ENCODE results near the gene HES1. TPM values are rescaled to one million over a fixed set of nuclear protein-coding genes. Genes with fewer than 3 reads are reported as not detected.

Gene HES1
- total and polyA plus RNA-seq, 9 of the 15 experiments (the other 6 are each of a cell fraction or from before 2014, with no cell fraction given) = 3.4 to 37.0 (median 19.3) TPM

DNA sequence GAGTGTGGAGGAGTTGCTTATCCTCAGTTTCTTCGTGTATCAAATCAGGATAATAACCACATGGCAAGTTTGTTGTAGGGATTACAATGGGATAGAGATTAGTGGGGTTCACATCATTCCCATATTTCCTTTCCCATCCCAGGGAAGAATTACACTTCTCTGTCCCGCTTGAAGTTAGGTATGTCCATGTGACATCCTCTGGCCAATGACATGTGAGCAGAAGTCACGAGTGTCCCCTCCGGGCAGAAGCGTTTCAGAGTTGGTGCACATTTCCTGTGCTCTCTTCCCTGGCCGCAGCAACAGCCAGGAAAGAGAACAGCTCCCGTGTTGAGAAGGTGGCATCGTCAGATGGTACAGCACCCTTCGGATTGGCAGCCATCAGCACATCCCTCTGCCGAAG is 36.7 kb upstream of the HES1 start:
- H3K4me3 ChIP-seq = no peak overlapping the region
- peak; percentile 26 for FAIRE-seq
- in situ Hi-C loops (cut with MboI) (no loop called here), intact Hi-C loops (cut with micrococcal nuclease) (no loop called here)
- no peaks in the 10 kb centered on the region for H3K79me2 ChIP-seq (ENCODE audit: control insufficient read depth, insufficient read depth, low read length)
- POLR2A ChIA-PET = interaction anchor here (0.7 to 4.9 kb wide), 6 partner anchors 8 to 253 kb away, joined by 3 to 23 read pairs (median 5); no protein-coding TSS in a partner anchor
- H3K9me1 ChIP-seq (ENCODE audit: control insufficient read depth, insufficient read depth, low read length) = no peaks in the 10 kb centered on the region
- WGBS (ENCODE audit: insufficient coverage, low coverage, missing lambda C conversion rate) = 35% methylated on average over 10 of the region's 10 CpGs
- no peaks in the 10 kb centered on the region for H3K9me3 ChIP-seq (replicated peaks; ENCODE audit: control insufficient read depth, insufficient read depth, low read depth, low read length)
- no peaks in the 10 kb centered on the region for H3K36me3 ChIP-seq (ENCODE audit: control insufficient read depth, insufficient read depth, low read length)
- ATAC-seq = peak; percentile 33; the same call in 1 of the 3 replicates
- peaks cover 7 to 19% of the 10 kb centered on the region in 2 experiments for H3K4me1 ChIP-seq (replicated peaks in 1 of 2; ENCODE audit: control insufficient read depth in 2 of 2, insufficient read depth in 2 of 2, low read length in 2 of 2)
- no peak for DNase-seq (ENCODE audit: extremely low read depth in 1 of 4, low spot score in 3 of 4)
- H3K9ac ChIP-seq (ENCODE audit: insufficient read depth in 1 of 2, low read depth in 2 of 2, low read length in 2 of 2) = no peak overlapping the region
- no peak overlapping the region for H3K27ac ChIP-seq (ENCODE audit: extremely low read depth, low read depth, low read length)
- no TSS peak for BruUV-seq (replicated peaks)
- H3K4me2 ChIP-seq (ENCODE audit: insufficient read depth, low read length) = peak overlapping the region; percentile 57; the same call in 1 of the 2 replicates
- H3K27me3 ChIP-seq (ENCODE audit: control insufficient read depth in 2 of 2, insufficient read depth in 2 of 2, low read length in 2 of 2) = no peaks in the 10 kb centered on the region
- CTCF ChIA-PET (ENCODE audit: low intra/inter-chr PET ratio) = no interaction called here
- H2AFZ ChIP-seq (ENCODE audit: low read depth, low read length) = peak overlapping the region; percentile 77
- no peaks in the 10 kb centered on the region for H4K20me1 ChIP-seq (replicated peaks; ENCODE audit: control insufficient read depth, insufficient read depth, low read length)
- 0 out of 4 replicates have a peak, but pooled peaks of 1 of the 2 experiments have one; percentile 10 for TF ChIP-seq NRF1 (conservative IDR thresholded peaks at IDR 0.05 in 1 of 2, IDR thresholded peaks at IDR 0.05 in 1 of 2)
- no peak for TF ChIP-seq WHSC1 (IDR thresholded peaks at IDR 0.05; ENCODE audit: low read length)
- TF ChIP-seq, protein P1, sequence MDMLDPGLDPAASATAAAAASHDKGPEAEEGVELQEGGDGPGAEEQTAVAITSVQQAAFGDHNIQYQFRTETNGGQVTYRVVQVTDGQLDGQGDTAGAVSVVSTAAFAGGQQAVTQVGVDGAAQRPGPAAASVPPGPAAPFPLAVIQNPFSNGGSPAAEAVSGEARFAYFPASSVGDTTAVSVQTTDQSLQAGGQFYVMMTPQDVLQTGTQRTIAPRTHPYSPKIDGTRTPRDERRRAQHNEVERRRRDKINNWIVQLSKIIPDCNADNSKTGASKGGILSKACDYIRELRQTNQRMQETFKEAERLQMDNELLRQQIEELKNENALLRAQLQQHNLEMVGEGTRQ (CRISPR knock-in tag; IDR thresholded peaks at IDR 0.05) = peak; percentile 85
- TF ChIP-seq ZNF695 (CRISPR knock-in tag; IDR thresholded peaks at IDR 0.05) = no peak
- TF ChIP-seq ZNF583 (CRISPR knock-in tag; IDR thresholded peaks at IDR 0.05) = peak; percentile 13; the same call in 1 of the 2 replicates
- TF ChIP-seq NR2C2 (CRISPR knock-in tag; IDR thresholded peaks at IDR 0.05) = no peak
- TF ChIP-seq NR2C2 (tag; IDR thresholded peaks at IDR 0.05) = peak; percentile 30; the same call in 1 of the 2 replicates
- 0 out of 2 replicates have a peak, but pooled peaks have one; percentile 20 for TF ChIP-seq L3MBTL2 (IDR thresholded peaks at IDR 0.05)
- TF ChIP-seq, protein P2, sequence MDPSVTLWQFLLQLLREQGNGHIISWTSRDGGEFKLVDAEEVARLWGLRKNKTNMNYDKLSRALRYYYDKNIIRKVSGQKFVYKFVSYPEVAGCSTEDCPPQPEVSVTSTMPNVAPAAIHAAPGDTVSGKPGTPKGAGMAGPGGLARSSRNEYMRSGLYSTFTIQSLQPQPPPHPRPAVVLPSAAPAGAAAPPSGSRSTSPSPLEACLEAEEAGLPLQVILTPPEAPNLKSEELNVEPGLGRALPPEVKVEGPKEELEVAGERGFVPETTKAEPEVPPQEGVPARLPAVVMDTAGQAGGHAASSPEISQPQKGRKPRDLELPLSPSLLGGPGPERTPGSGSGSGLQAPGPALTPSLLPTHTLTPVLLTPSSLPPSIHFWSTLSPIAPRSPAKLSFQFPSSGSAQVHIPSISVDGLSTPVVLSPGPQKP (CRISPR knock-in tag; IDR thresholded peaks at IDR 0.05) = no peak
- no peak for TF ChIP-seq RAD21 (CRISPR knock-in tag; conservative IDR thresholded peaks at IDR 0.05 in 1 of 2, IDR thresholded peaks at IDR 0.05 in 1 of 2)
- TF ChIP-seq RAD51 (IDR thresholded peaks at IDR 0.05; ENCODE audit: borderline replicate concordance, low read depth) = peak; percentile 76; the same call in 1 of the 2 replicates
- TF ChIP-seq TAF7 (tag; IDR thresholded peaks at IDR 0.05) = peak; percentile 17; the same call in 1 of the 2 replicates
- TF ChIP-seq, protein P3, sequence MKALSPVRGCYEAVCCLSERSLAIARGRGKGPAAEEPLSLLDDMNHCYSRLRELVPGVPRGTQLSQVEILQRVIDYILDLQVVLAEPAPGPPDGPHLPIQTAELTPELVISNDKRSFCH (CRISPR knock-in tag; IDR thresholded peaks at IDR 0.05) = no peak
- TF ChIP-seq, protein P3 (tag; IDR thresholded peaks at IDR 0.05) = no peak
- TF ChIP-seq, protein P4, sequence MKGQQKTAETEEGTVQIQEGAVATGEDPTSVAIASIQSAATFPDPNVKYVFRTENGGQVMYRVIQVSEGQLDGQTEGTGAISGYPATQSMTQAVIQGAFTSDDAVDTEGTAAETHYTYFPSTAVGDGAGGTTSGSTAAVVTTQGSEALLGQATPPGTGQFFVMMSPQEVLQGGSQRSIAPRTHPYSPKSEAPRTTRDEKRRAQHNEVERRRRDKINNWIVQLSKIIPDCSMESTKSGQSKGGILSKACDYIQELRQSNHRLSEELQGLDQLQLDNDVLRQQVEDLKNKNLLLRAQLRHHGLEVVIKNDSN (CRISPR knock-in tag; IDR thresholded peaks at IDR 0.05) = peak; percentile 71
- no peak for TF ChIP-seq KDM1A (IDR thresholded peaks at IDR 0.05)
- TF ChIP-seq, protein P5, sequence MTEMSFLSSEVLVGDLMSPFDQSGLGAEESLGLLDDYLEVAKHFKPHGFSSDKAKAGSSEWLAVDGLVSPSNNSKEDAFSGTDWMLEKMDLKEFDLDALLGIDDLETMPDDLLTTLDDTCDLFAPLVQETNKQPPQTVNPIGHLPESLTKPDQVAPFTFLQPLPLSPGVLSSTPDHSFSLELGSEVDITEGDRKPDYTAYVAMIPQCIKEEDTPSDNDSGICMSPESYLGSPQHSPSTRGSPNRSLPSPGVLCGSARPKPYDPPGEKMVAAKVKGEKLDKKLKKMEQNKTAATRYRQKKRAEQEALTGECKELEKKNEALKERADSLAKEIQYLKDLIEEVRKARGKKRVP (CRISPR knock-in tag; IDR thresholded peaks at IDR 0.05) = no peak
- TF ChIP-seq HSF4 (CRISPR knock-in tag; IDR thresholded peaks at IDR 0.05; ENCODE audit: borderline replicate concordance) = no peak
- TF ChIP-seq ESRRB (CRISPR knock-in tag; IDR thresholded peaks at IDR 0.05; ENCODE audit: borderline replicate concordance) = no peak
